Fibroblast of lung (primary cell): Measurements from ENCODE around the gene POC5.

Experiments used
- CTCF ChIP-seq, 2 donors: IDR thresholded peaks in 1 of 2; conservative IDR thresholded peaks in 1 of 2; 1 replicate in 1 of 2; 2 replicates in 1 of 2; pipeline ENCODE4 v1.5.1; 2011 to 2012; ENCODE audit warnings: low read length in 2 of 2, control low read depth in 1 of 2, inconsistent platforms in 1 of 2, low read depth in 1 of 2, mild to moderate bottlenecking in 1 of 2
- EZH2 ChIP-seq: IDR thresholded peaks from 2 replicates; pipeline ENCODE4 v1.5.1; 2012; ENCODE audit warnings: low read length, control low read depth, mild to moderate bottlenecking; ENCODE audit errors: missing control alignments

- TF ChIP-seq EZH2 (no peak), CTCF (conservative IDR thresholded peaks at IDR 0.05 in 1 of 2, IDR thresholded peaks at IDR 0.05 in 1 of 2; ENCODE audit: low read depth in 1 of 2, low read length in 2 of 2) (no peak)
Observed at GRCh38 chr5:75685141-75685540, 32.1 kb downstream of the POC5 start.
